OCI-LY1 (cell line): ENCODE measurements around the gene PDE5A.

Experiments used
- H2AFZ ChIP-seq: fragments of 200-600 bp; sonication (generic), shearing (Covaris generic); 2 replicates; pipeline ENCODE4 v1.6.0; 2014; ENCODE audit warnings: antibody characterized with exemption, mild to moderate bottlenecking, low read length
- H3F3A ChIP-seq: fragments of 200-600 bp; sonication (generic), shearing (Covaris generic); 2 replicates; pipeline ENCODE4 v1.6.0; 2014; ENCODE audit warnings: mild to moderate bottlenecking, antibody characterized with exemption, low read length, moderate library complexity; ENCODE audit not compliant: insufficient read depth
- H3K27ac ChIP-seq: fragments of 200-600 bp; sonication (generic); 2 replicates; pipeline ENCODE4 v1.5.1; 2014; ENCODE audit warnings: low read length, mixed run types, mild to moderate bottlenecking, low read depth; ENCODE audit not compliant: poor library complexity, severe bottlenecking
- H3K27me3 ChIP-seq: fragments of 200-600 bp; sonication (generic); 2 replicates; pipeline ENCODE4 v1.6.0; 2014; ENCODE audit warnings: antibody characterized with exemption, mild to moderate bottlenecking, low read length, moderate library complexity; ENCODE audit not compliant: insufficient read depth
- H3K36me3 ChIP-seq: fragments of 200-600 bp; sonication (generic); 2 replicates; pipeline ENCODE4 v1.6.1; 2014; ENCODE audit warnings: mild to moderate bottlenecking, antibody characterized with exemption, low read length, moderate library complexity, mixed read lengths; ENCODE audit not compliant: insufficient read depth
- H3K4me1 ChIP-seq: fragments of 200-600 bp; sonication (generic); 2 replicates; pipeline ENCODE4 v1.5.1; 2014; ENCODE audit warnings: mild to moderate bottlenecking, low read length, moderate library complexity; ENCODE audit not compliant: insufficient read depth, severe bottlenecking
- H3K4me2 ChIP-seq: fragments of 200-600 bp; sonication (generic), shearing (Covaris generic); 2 replicates; pipeline ENCODE4 v1.6.1; 2014; ENCODE audit warnings: low read length
- H3K4me3 ChIP-seq: fragments of 200-600 bp; sonication (generic); 2 replicates; pipeline ENCODE4 v1.5.1; 2014; ENCODE audit warnings: low read length, low read depth, mild to moderate bottlenecking, mixed read lengths; ENCODE audit not compliant: poor library complexity, severe bottlenecking
- H3K79me2 ChIP-seq: fragments of 200-600 bp; shearing (Covaris generic); 2 replicates; pipeline ENCODE4 v1.6.1; 2016; ENCODE audit warnings: mixed run types, low read length, mixed read lengths; ENCODE audit not compliant: insufficient read depth
- H3K9ac ChIP-seq: fragments of 200-600 bp; sonication (generic), shearing (Covaris generic); 2 replicates; pipeline ENCODE4 v1.6.1; 2014; ENCODE audit warnings: mild to moderate bottlenecking, low read length, mixed read lengths
- H3K9me2 ChIP-seq: fragments of 200-600 bp; sonication (generic), shearing (Covaris generic); 2 replicates; pipeline ENCODE4 v1.6.1; 2014; ENCODE audit warnings: low read depth, mild to moderate bottlenecking, low read length, mixed read lengths
- H3K9me3 ChIP-seq: fragments of 200-600 bp; shearing (Covaris generic); 2 replicates; pipeline ENCODE4 v1.6.1; 2014; ENCODE audit warnings: low read length, mixed read lengths
- H4K20me1 ChIP-seq: fragments of 200-600 bp; sonication (generic), shearing (Covaris generic); 2 replicates; pipeline ENCODE4 v1.6.0; 2016; ENCODE audit warnings: mild to moderate bottlenecking, low read length; ENCODE audit not compliant: insufficient read depth
- CTCF ChIP-seq: fragments of 200-600 bp; sonication (generic), shearing (Covaris generic); IDR thresholded peaks from 2 replicates; pipeline ENCODE4 v1.5.1; 2017; ENCODE audit warnings: mild to moderate bottlenecking, antibody characterized with exemption, low read length, moderate library complexity, mixed read lengths
- EZH2 ChIP-seq: fragments of 200-600 bp; sonication (generic), shearing (Covaris generic); IDR thresholded peaks from 2 replicates; pipeline ENCODE4 v1.8.0; 2017; ENCODE audit warnings: borderline replicate concordance, mixed run types, mild to moderate bottlenecking, antibody characterized with exemption, low read length, moderate library complexity, mixed read lengths

Gene PDE5A

GRCh38 chr4:119501740-119502139 lies 126.9 kb downstream of the PDE5A start:
- H4K20me1 ChIP-seq = no peaks in the 10 kb centered on the region
- no peaks in the 10 kb centered on the region for H3K9me3 ChIP-seq
- no peak overlapping the region for H3K4me3 ChIP-seq
- H3K9ac ChIP-seq = no peak overlapping the region
- peaks cover 43% of the 10 kb centered on the region; the same call in 1 of the 2 replicates for H3K36me3 ChIP-seq
- H3K9me2 ChIP-seq = no peaks in the 10 kb centered on the region
- no peak overlapping the region for H3K4me2 ChIP-seq
- H3K79me2 ChIP-seq = no peaks in the 10 kb centered on the region
- TF ChIP-seq CTCF = no peak
- no peak for TF ChIP-seq EZH2
- no peaks in the 10 kb centered on the region for H3F3A ChIP-seq
- H2AFZ ChIP-seq = no peak overlapping the region
- no peak overlapping the region for H3K27ac ChIP-seq
- H3K4me1 ChIP-seq = no peaks in the 10 kb centered on the region
- H3K27me3 ChIP-seq = no peaks in the 10 kb centered on the region

GRCh38 chr4:119498527-119498926 lies 130.1 kb downstream of the PDE5A start:
- no peak overlapping the region for H3K9ac ChIP-seq

GRCh38 chr4:119493886-119494285 lies 134.7 kb downstream of the PDE5A start:
- H3K4me2 ChIP-seq = no peak overlapping the region
- no peak overlapping the region for H2AFZ ChIP-seq
- H3K9ac ChIP-seq = no peak overlapping the region
- H3K27me3 ChIP-seq = no peaks in the 10 kb centered on the region
- no peaks in the 10 kb centered on the region for H3K79me2 ChIP-seq
- H3K27ac ChIP-seq = no peak overlapping the region
- TF ChIP-seq CTCF (no peak), EZH2 (no peak)
- H4K20me1 ChIP-seq = no peaks in the 10 kb centered on the region
- no peaks in the 10 kb centered on the region for H3K9me3 ChIP-seq
- H3K9me2 ChIP-seq = no peaks in the 10 kb centered on the region
- no peak overlapping the region for H3K4me3 ChIP-seq
- H3K36me3 ChIP-seq = peaks cover 53% of the 10 kb centered on the region; the same call in 1 of the 2 replicates
- H3K4me1 ChIP-seq = no peaks in the 10 kb centered on the region
- no peaks in the 10 kb centered on the region for H3F3A ChIP-seq

More at GRCh38 chr4:119498527-119498926, 130.1 kb downstream of the PDE5A start:
- Histone ChIP-seq H3K4me1 (no peaks in the 10 kb centered on the region), H4K20me1 (no peaks in the 10 kb centered on the region), H3K27me3 (no peaks in the 10 kb centered on the region), H2AFZ (no peak overlapping the region), H3K36me3 (peaks cover 73% of the 10 kb centered on the region; the same call in 1 of the 2 replicates), H3K9me3 (no peaks in the 10 kb centered on the region), H3F3A (no peaks in the 10 kb centered on the region), H3K4me2 (no peak overlapping the region), H3K27ac (no peak overlapping the region), H3K9me2 (no peaks in the 10 kb centered on the region), H3K79me2 (no peaks in the 10 kb centered on the region), H3K4me3 (no peak overlapping the region)
- no peak for TF ChIP-seq CTCF
